ENCODE results near the gene DNM3.

DNA sequence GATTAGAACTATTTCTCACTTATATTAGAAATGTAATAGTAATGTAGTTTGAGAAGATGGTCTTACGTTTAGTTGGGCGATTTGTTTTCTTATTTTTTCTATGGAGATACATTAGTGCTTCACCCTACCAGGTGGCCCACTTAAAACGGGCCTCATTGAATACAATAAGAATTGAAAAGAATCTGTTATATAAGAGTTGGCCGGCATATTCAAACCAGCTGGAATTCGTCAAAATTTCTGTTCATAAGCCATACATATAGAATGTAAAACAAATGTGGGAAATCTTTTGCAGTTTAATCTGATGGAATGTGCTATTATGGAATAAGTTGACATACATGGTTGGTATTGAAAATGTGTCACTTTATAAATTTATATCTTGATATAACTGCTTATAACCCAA lies 482.8 kb downstream of the DNM3 start:
- TF ChIP-seq, protein P1, sequence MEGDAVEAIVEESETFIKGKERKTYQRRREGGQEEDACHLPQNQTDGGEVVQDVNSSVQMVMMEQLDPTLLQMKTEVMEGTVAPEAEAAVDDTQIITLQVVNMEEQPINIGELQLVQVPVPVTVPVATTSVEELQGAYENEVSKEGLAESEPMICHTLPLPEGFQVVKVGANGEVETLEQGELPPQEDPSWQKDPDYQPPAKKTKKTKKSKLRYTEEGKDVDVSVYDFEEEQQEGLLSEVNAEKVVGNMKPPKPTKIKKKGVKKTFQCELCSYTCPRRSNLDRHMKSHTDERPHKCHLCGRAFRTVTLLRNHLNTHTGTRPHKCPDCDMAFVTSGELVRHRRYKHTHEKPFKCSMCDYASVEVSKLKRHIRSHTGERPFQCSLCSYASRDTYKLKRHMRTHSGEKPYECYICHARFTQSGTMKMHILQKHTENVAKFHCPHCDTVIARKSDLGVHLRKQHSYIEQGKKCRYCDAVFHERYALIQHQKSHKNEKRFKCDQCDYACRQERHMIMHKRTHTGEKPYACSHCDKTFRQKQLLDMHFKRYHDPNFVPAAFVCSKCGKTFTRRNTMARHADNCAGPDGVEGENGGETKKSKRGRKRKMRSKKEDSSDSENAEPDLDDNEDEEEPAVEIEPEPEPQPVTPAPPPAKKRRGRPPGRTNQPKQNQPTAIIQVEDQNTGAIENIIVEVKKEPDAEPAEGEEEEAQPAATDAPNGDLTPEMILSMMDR (IDR thresholded peaks at IDR 0.05): no peak
- no peak for TF ChIP-seq EZH2 (IDR thresholded peaks at IDR 0.05; ENCODE audit: borderline replicate concordance, insufficient read depth, low read depth, low read length, poor library complexity, severe bottlenecking)
